HL-60 (cell line): ENCODE results near the gene CPTP.

ENCODE experiments used
- CTCF ChIP-seq: IDR thresholded peaks from one replicate; pipeline ENCODE4 v1.5.1; 2011; ENCODE audit warnings: low read length, control low read depth, inconsistent platforms; ENCODE audit not compliant: insufficient read depth
- GABPA ChIP-seq: IDR thresholded peaks from 2 replicates; pipeline ENCODE4 v1.6.1; 2012; ENCODE audit warnings: low read depth
- POLR2AphosphoS5 ChIP-seq: IDR thresholded peaks from 2 replicates; pipeline ENCODE4 v1.6.1; 2012; ENCODE audit warnings: low read depth

- TF ChIP-seq CTCF (no peak), POLR2AphosphoS5 (no peak), GABPA (no peak)
Observed at GRCh38 chr1:1302951-1303509, 21.6 kb upstream of the CPTP start.
